ENCODE results near the gene SENP7. TPM values are rescaled to one million over a fixed set of nuclear protein-coding genes. Genes with fewer than 3 reads are reported as not detected.
"Not testable (repeated sequence)": the region's sequence is repeated elsewhere in the genome, so short reads cannot be mapped to it uniquely, and the experiment has no call there.

Gene SENP7
- total RNA-seq, 1 donor from 2014 or later: 17.9 TPM

- Histone ChIP-seq H3K36me3 (no peaks in the 10 kb centered on the region), H3K27ac (no peak overlapping the region), H3K4me1 (no peaks in the 10 kb centered on the region), H3K4me3 (no peak overlapping the region), H3K9me3 (peaks cover 4% of the 10 kb centered on the region), H3K27me3 (no peaks in the 10 kb centered on the region)
- TF ChIP-seq POLR2A (IDR thresholded peaks at IDR 0.05) (no peak), POLR2AphosphoS5 (IDR thresholded peaks at IDR 0.05; ENCODE audit: insufficient read depth in 1 of 2, low read depth in 1 of 2) (no peak)
- TF ChIP-seq, protein P1, sequence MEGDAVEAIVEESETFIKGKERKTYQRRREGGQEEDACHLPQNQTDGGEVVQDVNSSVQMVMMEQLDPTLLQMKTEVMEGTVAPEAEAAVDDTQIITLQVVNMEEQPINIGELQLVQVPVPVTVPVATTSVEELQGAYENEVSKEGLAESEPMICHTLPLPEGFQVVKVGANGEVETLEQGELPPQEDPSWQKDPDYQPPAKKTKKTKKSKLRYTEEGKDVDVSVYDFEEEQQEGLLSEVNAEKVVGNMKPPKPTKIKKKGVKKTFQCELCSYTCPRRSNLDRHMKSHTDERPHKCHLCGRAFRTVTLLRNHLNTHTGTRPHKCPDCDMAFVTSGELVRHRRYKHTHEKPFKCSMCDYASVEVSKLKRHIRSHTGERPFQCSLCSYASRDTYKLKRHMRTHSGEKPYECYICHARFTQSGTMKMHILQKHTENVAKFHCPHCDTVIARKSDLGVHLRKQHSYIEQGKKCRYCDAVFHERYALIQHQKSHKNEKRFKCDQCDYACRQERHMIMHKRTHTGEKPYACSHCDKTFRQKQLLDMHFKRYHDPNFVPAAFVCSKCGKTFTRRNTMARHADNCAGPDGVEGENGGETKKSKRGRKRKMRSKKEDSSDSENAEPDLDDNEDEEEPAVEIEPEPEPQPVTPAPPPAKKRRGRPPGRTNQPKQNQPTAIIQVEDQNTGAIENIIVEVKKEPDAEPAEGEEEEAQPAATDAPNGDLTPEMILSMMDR (IDR thresholded peaks at IDR 0.05): no peak
- no peak for DNase-seq (ENCODE audit: extremely low spot score in 2 of 2)
- intact Hi-C loops (cut with DNase I): no loop called here
Observed at GRCh38 chr3:101311676-101312075, 201.3 kb downstream of the SENP7 start.

DNA sequence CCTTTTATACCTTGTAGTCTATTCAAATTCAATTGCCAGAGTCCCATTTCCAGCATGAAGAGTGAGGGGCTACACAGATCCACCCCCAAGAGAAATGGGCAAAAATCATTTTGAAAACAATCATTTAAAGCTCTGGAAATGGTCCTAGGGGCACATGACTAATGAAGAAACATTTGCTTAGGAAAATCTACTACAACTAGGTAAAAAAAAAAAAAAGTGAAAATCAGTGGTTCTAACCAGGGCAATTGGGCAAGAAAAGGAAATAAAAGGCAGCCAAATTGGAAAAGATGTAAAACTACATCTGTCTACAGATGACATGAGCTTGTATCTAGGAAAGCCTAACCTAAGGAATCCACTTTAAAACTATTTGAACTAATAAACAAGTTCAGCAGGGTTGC lies 202.0 kb downstream of the SENP7 start:
- Histone ChIP-seq H3K27ac (no peak overlapping the region), H3K36me3 (no peaks in the 10 kb centered on the region), H3K4me3 (no peak overlapping the region), H3K9me3 (peaks cover 4% of the 10 kb centered on the region), H3K4me1 (no peaks in the 10 kb centered on the region), H3K27me3 (no peaks in the 10 kb centered on the region)
- no peak for TF ChIP-seq POLR2AphosphoS5 (IDR thresholded peaks at IDR 0.05; ENCODE audit: insufficient read depth in 1 of 2, low read depth in 1 of 2)
- TF ChIP-seq, protein P1 (IDR thresholded peaks at IDR 0.05): no peak
- no peak for TF ChIP-seq POLR2A (IDR thresholded peaks at IDR 0.05)
- no peak for DNase-seq (ENCODE audit: extremely low spot score in 2 of 2)
- intact Hi-C loops (cut with DNase I): no loop called here

GRCh38 chr3:101308147-101308772 lies 204.8 kb downstream of the SENP7 start:
- DNase-seq (ENCODE audit: extremely low spot score in 2 of 2); H3K27me3 ChIP-seq; H3K36me3 ChIP-seq; H3K4me1 ChIP-seq; H3K9me3 ChIP-seq; H3K27ac ChIP-seq; intact Hi-C loops (cut with DNase I); H3K4me3 ChIP-seq: not testable (repeated sequence)

DNA sequence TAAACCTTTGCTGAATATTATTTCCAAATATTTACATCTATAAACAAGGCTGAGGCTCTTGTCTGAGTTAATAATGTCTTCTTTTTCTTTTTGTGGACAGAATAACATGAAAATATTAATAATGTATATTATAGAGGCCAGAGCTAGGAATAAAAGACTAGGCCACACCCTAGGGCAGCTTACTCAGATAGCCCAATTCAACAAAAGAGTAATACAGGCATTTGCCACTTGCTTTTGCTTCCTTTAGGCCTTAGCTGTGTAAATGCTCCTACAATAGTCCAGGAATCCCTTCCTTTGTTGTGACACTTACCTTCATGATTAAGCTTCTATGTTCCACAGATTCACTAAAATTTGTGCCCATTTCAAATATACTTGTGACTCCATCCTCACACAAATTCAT lies 209.2 kb downstream of the SENP7 start:
- H3K4me3 ChIP-seq: no peak overlapping the region
- H3K4me1 ChIP-seq: no peaks in the 10 kb centered on the region
- TF ChIP-seq POLR2AphosphoS5 (IDR thresholded peaks at IDR 0.05; ENCODE audit: insufficient read depth in 1 of 2, low read depth in 1 of 2) (no peak), POLR2A (IDR thresholded peaks at IDR 0.05) (no peak)
- TF ChIP-seq, protein P1 (IDR thresholded peaks at IDR 0.05): no peak
- no peak overlapping the region for H3K27ac ChIP-seq
- H3K36me3 ChIP-seq: no peaks in the 10 kb centered on the region
- peaks cover 4% of the 10 kb centered on the region for H3K9me3 ChIP-seq
- no peak for DNase-seq (ENCODE audit: extremely low spot score in 2 of 2)
- intact Hi-C loops (cut with DNase I): no loop called here
- H3K27me3 ChIP-seq: no peaks in the 10 kb centered on the region

DNA sequence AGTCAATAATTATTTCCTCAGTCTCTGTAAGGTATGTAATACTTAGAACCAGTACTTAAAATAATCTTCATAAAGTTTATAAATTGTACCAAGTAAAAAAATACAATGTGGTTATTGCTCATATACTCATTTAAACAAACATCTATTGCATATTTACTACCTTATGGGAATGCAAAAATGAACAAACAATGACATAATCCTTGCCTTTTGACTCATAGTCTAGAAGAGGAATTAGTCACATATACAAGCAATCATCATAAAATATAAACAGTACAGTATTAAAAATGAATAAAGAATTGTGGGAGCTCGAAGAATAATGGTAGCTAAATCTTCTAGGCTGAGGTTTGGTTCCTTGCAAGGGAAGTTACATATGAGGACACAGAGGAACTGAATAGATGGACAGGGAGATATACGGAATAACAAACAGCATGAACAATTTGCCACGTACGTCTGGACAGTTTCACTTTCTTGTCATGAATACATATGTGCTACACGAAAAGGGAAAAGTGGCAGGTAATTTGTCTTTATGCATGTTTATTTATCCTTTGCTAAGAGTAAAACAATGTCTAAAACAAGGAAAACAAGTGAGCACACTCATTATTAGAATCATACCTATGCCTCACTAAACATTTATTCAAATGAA lies 209.8 kb downstream of the SENP7 start:
- H3K4me1 ChIP-seq: no peaks in the 10 kb centered on the region
- TF ChIP-seq, protein P1 (IDR thresholded peaks at IDR 0.05): no peak
- TF ChIP-seq POLR2A (IDR thresholded peaks at IDR 0.05) (no peak), POLR2AphosphoS5 (IDR thresholded peaks at IDR 0.05; ENCODE audit: insufficient read depth in 1 of 2, low read depth in 1 of 2) (no peak)
- no peak overlapping the region for H3K4me3 ChIP-seq
- H3K27me3 ChIP-seq: no peaks in the 10 kb centered on the region
- H3K27ac ChIP-seq: no peak overlapping the region
- intact Hi-C loops (cut with DNase I): no loop called here
- no peaks in the 10 kb centered on the region for H3K36me3 ChIP-seq
- DNase-seq (ENCODE audit: extremely low spot score in 2 of 2): no peak
- H3K9me3 ChIP-seq: peaks cover under 1% of the 10 kb centered on the region

All from vagina (tissue), 2 donors.